Measurements from ENCODE around the gene MBD4. TPM values are rescaled to one million over a fixed set of nuclear protein-coding genes. Genes with fewer than 3 reads are reported as not detected.

Gene MBD4
- total RNA-seq, 4 donors from 2014 or later, result 15.0 to 34.4 (median 30.4) TPM

- WGBS, 2 donors (ENCODE audit: low coverage in 1 of 2), result 95 to 96% methylated on average over 9 to 10 of the region's 10 CpGs
- in situ Hi-C loops (cut with MboI; ENCODE audit: low pct_ligation_motif_present in 1 of 4, low pct_unique_long_range_greater_than_20kb in 1 of 4, low sequenced_read_pairs in 3 of 4), result loop anchor here (25.0 kb wide), 3 partner anchors 162 to 462 kb away; no protein-coding TSS in a partner anchor
- no peak for DNase-seq
- Histone ChIP-seq H3K27me3 (no peaks in the 10 kb centered on the region), H3K9me3 (no peaks in the 10 kb centered on the region), H3K4me1 (peaks cover 0 to 3% (median 0%) of the 10 kb centered on the region in 4 donors), H3K27ac (no peak overlapping the region), H3K36me3 (peaks cover 0 to 12% (median 0%) of the 10 kb centered on the region in 4 donors), H3K4me3 (no peak overlapping the region)
- intact Hi-C loops (cut with DNase I; ENCODE audit: low total_unique reads), result no loop called here
- TF ChIP-seq POLR2AphosphoS5 (IDR thresholded peaks at IDR 0.05) (no peak), CTCF (IDR thresholded peaks at IDR 0.05) (no peak), POLR2A (IDR thresholded peaks at IDR 0.05) (no peak), EP300 (IDR thresholded peaks at IDR 0.05; ENCODE audit: low read depth) (no peak)
Measured at GRCh38 chr3:129474984-129475804, 35.4 kb upstream of the MBD4 start.

GRCh38 chr3:129473769-129474152 is 34.0 kb upstream of the MBD4 start:
- Histone ChIP-seq H3K4me3 (no peak overlapping the region), H3K4me1 (peaks cover 0 to 14% (median 1%) of the 10 kb centered on the region in 4 donors), H3K9me3 (no peaks in the 10 kb centered on the region), H3K36me3 (peaks cover 0 to 12% (median 0%) of the 10 kb centered on the region in 4 donors), H3K27ac (no peak overlapping the region), H3K27me3 (no peaks in the 10 kb centered on the region)
- no peak for TF ChIP-seq CTCF (IDR thresholded peaks at IDR 0.05)
- TF ChIP-seq POLR2A (IDR thresholded peaks at IDR 0.05), result no peak
- no peak for TF ChIP-seq EP300 (IDR thresholded peaks at IDR 0.05; ENCODE audit: low read depth)
- TF ChIP-seq POLR2AphosphoS5 (IDR thresholded peaks at IDR 0.05), result no peak
- intact Hi-C loops (cut with DNase I; ENCODE audit: low total_unique reads) (no loop called here), in situ Hi-C loops (cut with MboI; ENCODE audit: low pct_ligation_motif_present in 1 of 4, low pct_unique_long_range_greater_than_20kb in 1 of 4, low sequenced_read_pairs in 3 of 4) (no loop called here)
- WGBS, 2 donors (ENCODE audit: low coverage in 1 of 2), result 83 to 92% methylated on average over 4 of the region's 4 CpGs
- no peak for DNase-seq

- in situ Hi-C loops (cut with MboI; ENCODE audit: low pct_ligation_motif_present in 1 of 4, low pct_unique_long_range_greater_than_20kb in 1 of 4, low sequenced_read_pairs in 3 of 4) (no loop called here), intact Hi-C loops (cut with DNase I; ENCODE audit: low total_unique reads) (no loop called here)
- H3K27ac ChIP-seq, result no peak overlapping the region
- H3K4me1 ChIP-seq, result peaks cover 0 to 19% (median 3%) of the 10 kb centered on the region in 4 donors
- WGBS, 2 donors (ENCODE audit: low coverage in 1 of 2), result 78 to 100% methylated on average over 1 to 4 of the region's 4 CpGs
- TF ChIP-seq POLR2A (IDR thresholded peaks at IDR 0.05) (no peak), EP300 (IDR thresholded peaks at IDR 0.05; ENCODE audit: low read depth) (no peak), POLR2AphosphoS5 (IDR thresholded peaks at IDR 0.05) (no peak), CTCF (IDR thresholded peaks at IDR 0.05) (no peak)
- H3K4me3 ChIP-seq, result no peak overlapping the region
- no peaks in the 10 kb centered on the region for H3K9me3 ChIP-seq
- H3K36me3 ChIP-seq, result peaks cover 0 to 12% (median 0%) of the 10 kb centered on the region in 4 donors
- no peak for DNase-seq
- no peaks in the 10 kb centered on the region for H3K27me3 ChIP-seq
Measured at GRCh38 chr3:129473067-129473768, 33.5 kb upstream of the MBD4 start.

- no peak for DNase-seq
- H3K27ac ChIP-seq, result no peak overlapping the region
- no peak overlapping the region for H3K4me3 ChIP-seq
- H3K27me3 ChIP-seq, result no peaks in the 10 kb centered on the region
- 97 to 100% methylated on average over 1 to 2 of the region's 2 CpGs for WGBS, 2 donors (ENCODE audit: low coverage in 1 of 2)
- in situ Hi-C loops (cut with MboI; ENCODE audit: low pct_ligation_motif_present in 1 of 4, low pct_unique_long_range_greater_than_20kb in 1 of 4, low sequenced_read_pairs in 3 of 4) (no loop called here), intact Hi-C loops (cut with DNase I; ENCODE audit: low total_unique reads) (no loop called here)
- TF ChIP-seq POLR2AphosphoS5 (IDR thresholded peaks at IDR 0.05) (no peak), CTCF (IDR thresholded peaks at IDR 0.05) (no peak)
- no peaks in the 10 kb centered on the region for H3K36me3 ChIP-seq
- peaks cover 0 to 28% (median 7%) of the 10 kb centered on the region in 4 donors for H3K4me1 ChIP-seq
- H3K9me3 ChIP-seq, result no peaks in the 10 kb centered on the region
Measured at GRCh38 chr3:129470861-129471260, 31.1 kb upstream of the MBD4 start.
